PC-3 (cell line): ENCODE results near the gene TLN1. TPM values are rescaled to one million over a fixed set of nuclear protein-coding genes. Genes with fewer than 3 reads are reported as not detected.

Source experiments
- ATAC-seq: fragments of 200-7000 bp; cut with Tn5 transposase; 2 replicates; pipeline ENCODE4 v1.9.1; 2020; ENCODE audit warnings: mild to moderate bottlenecking, moderate library complexity
- BruUV-seq: library from RNA; stranded (reverse); fragments of 400-500 nt; replicated peaks from 2 replicates; lab custom pipeline; 2021; lab: Mats Ljungman, UMichigan
- CTCF ChIA-PET: fragments of 300-600 bp; sonication (Branson Sonifier 250); formaldehyde crosslinking; loops from one replicate; lab custom pipeline; 2022; ENCODE audit warnings: antibody characterized with exemption; lab: Charles Lee
- POLR2A ChIA-PET: fragments of 300-600 bp; sonication (Branson Sonifier 250); formaldehyde crosslinking; loops from one replicate; lab custom pipeline; 2022; ENCODE audit warnings: antibody characterized with exemption; ENCODE audit not compliant: unreplicated experiment; lab: Charles Lee
- DNase-seq: peaks from one replicate; pipeline ENCODE4 v3.0.0-alpha.2; 2015
- H2AFZ ChIP-seq: fragments of 300-600 bp; sonication (generic); 2 replicates; pipeline ENCODE4 v1.6.0; 2016; ENCODE audit warnings: antibody characterized with exemption, low read length
- H3F3A ChIP-seq: fragments of 300-600 bp; sonication (generic); one replicate; pipeline ENCODE4 v1.6.0; 2017; ENCODE audit warnings: antibody characterized with exemption, low read length, control low read depth, mild to moderate bottlenecking; ENCODE audit not compliant: unreplicated experiment
- H3K27ac ChIP-seq: fragments of 300-600 bp; sonication (generic); 2 replicates; pipeline ENCODE4 v1.5.1; 2016; ENCODE audit warnings: mild to moderate bottlenecking, low read length
- H3K27me3 ChIP-seq: fragments of 300-600 bp; sonication (generic); 2 replicates; pipeline ENCODE4 v1.6.1; 2016; ENCODE audit warnings: low read length, mixed read lengths
- H3K36me3 ChIP-seq: fragments of 300-600 bp; sonication (generic); 2 replicates; pipeline ENCODE4 v1.6.1; 2016; ENCODE audit warnings: low read depth, mixed run types, low read length, mixed read lengths
- H3K4me1 ChIP-seq: fragments of 300-600 bp; sonication (generic); 2 replicates; pipeline ENCODE4 v1.5.1; 2016; ENCODE audit warnings: low read length; ENCODE audit not compliant: insufficient read depth
- H3K4me2 ChIP-seq: fragments of 300-600 bp; sonication (generic); 2 replicates; pipeline ENCODE4 v1.6.0; 2016; ENCODE audit warnings: low read length
- H3K4me3 ChIP-seq: fragments of 300-600 bp; sonication (generic); 2 replicates; pipeline ENCODE4 v1.5.1; 2016; ENCODE audit warnings: mild to moderate bottlenecking, low read length, mixed read lengths
- H3K79me2 ChIP-seq: fragments of 300-600 bp; sonication (generic); 2 replicates; pipeline ENCODE4 v1.6.1; 2017; ENCODE audit warnings: low read length, mixed read lengths
- H3K9ac ChIP-seq: fragments of 300-600 bp; sonication (generic); 2 replicates; pipeline ENCODE4 v1.6.0; 2016; ENCODE audit warnings: mild to moderate bottlenecking, low read length
- H3K9me2 ChIP-seq: fragments of 300-600 bp; sonication (generic); replicated peaks from 2 replicates; pipeline ENCODE4 v1.6.1; 2016; ENCODE audit warnings: mixed run types, low read length, mixed read lengths
- H3K9me3 ChIP-seq: fragments of 300-600 bp; sonication (generic); 2 replicates; pipeline ENCODE4 v1.6.1; 2016; ENCODE audit warnings: low read length, mixed read lengths
- H4K20me1 ChIP-seq: fragments of 300-600 bp; sonication (generic); 2 replicates; pipeline ENCODE4 v1.6.1; 2016; ENCODE audit warnings: low read length, mixed read lengths
- EZH2 ChIP-seq: fragments of 300-600 bp; sonication (generic); IDR thresholded peaks from one replicate; pipeline ENCODE4 v1.6.1; 2017; ENCODE audit warnings: antibody characterized with exemption, mild to moderate bottlenecking, low read length; ENCODE audit not compliant: unreplicated experiment
- EZH2phosphoT487 ChIP-seq: fragments of 300-600 bp; sonication (generic); IDR thresholded peaks from 2 replicates; pipeline ENCODE4 v1.6.1; 2018; ENCODE audit warnings: mild to moderate bottlenecking, antibody characterized with exemption, low read length, borderline replicate concordance
- intact Hi-C: fragments of 100-400 bp; cut with micrococcal nuclease; formaldehyde crosslinking; loops from 2 replicates; pipeline ENCODE4 v1.9.0; 2023
- total RNA-seq: library from RNA; depleted of rRNA; stranded (reverse); fragments of >200 nt; gene quantifications from 2 replicates; pipeline ENCODE4 v1.2.3, GENCODE V29; 2014
- TF ChIP-seq, protein P1 (sequence below): fragments of 300-600 bp; sonication (generic); conservative IDR thresholded peaks from 2 replicates; pipeline ENCODE4 v1.5.1; 2017; ENCODE audit warnings: antibody characterized with exemption, low read depth, mild to moderate bottlenecking, low read length

Gene TLN1
- total RNA-seq, 1 experiment from 2014 or later: 118 TPM

DNA sequence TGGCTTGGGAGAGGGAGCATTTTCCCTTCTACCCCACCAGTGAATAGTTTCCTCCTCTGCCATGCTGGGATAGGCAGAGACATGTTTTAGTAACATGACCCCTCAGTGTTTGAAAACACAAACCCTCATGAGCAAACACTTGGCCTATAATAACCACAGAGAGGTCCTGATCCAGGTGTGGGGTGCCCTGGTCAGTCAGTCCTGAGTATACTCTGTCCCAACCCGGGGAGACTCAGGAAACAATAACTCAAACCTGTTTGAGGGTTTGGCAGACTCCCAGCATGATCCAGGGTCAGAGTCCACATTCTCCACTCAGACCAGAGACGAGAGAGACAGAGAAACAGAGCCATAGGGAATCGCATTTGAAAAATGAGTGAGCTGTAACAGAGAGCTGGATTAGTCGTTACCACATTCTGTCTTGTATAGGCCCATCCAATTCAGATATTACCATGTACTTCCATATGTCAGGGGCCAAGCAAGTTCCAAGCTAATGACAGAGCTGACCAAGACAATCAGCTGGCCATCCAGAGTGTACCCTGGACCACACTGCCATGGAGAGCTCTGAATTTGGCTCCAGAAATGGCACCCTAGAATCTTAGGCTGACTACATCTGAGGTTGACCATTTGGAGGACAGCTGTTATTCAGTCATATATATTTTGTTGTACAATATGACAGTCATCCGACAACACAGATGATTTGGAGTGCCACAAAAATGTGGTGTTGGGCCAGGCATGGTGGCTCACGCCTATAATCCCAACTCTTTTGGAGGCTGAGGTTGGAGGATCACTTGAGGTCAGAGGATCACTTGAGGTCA lies 62.5 kb downstream of the TLN1 start:
- POLR2A ChIA-PET: no interaction called here
- BruUV-seq: no TSS peak
- H3K36me3 ChIP-seq: no peaks in the 10 kb centered on the region
- no peaks in the 10 kb centered on the region for H3K9me2 ChIP-seq
- H3K4me3 ChIP-seq: no peak overlapping the region
- no peaks in the 10 kb centered on the region for H3F3A ChIP-seq
- peaks cover 4% of the 10 kb centered on the region for H3K79me2 ChIP-seq
- peak; percentile 21; the same call in 1 of the 2 replicates for ATAC-seq
- no peaks in the 10 kb centered on the region for H3K27me3 ChIP-seq
- CTCF ChIA-PET: no interaction called here
- no peaks in the 10 kb centered on the region for H3K9me3 ChIP-seq
- H3K4me1 ChIP-seq: peaks cover 28% of the 10 kb centered on the region
- H2AFZ ChIP-seq: 0 out of 2 replicates have a peak overlapping the region, but pooled peaks have one; percentile 34
- peak overlapping the region; percentile 26; the same call in 1 of the 2 replicates for H3K4me2 ChIP-seq
- no peaks in the 10 kb centered on the region for H4K20me1 ChIP-seq
- DNase-seq: peak; percentile 66
- no peak for TF ChIP-seq EZH2
- TF ChIP-seq, protein P1, sequence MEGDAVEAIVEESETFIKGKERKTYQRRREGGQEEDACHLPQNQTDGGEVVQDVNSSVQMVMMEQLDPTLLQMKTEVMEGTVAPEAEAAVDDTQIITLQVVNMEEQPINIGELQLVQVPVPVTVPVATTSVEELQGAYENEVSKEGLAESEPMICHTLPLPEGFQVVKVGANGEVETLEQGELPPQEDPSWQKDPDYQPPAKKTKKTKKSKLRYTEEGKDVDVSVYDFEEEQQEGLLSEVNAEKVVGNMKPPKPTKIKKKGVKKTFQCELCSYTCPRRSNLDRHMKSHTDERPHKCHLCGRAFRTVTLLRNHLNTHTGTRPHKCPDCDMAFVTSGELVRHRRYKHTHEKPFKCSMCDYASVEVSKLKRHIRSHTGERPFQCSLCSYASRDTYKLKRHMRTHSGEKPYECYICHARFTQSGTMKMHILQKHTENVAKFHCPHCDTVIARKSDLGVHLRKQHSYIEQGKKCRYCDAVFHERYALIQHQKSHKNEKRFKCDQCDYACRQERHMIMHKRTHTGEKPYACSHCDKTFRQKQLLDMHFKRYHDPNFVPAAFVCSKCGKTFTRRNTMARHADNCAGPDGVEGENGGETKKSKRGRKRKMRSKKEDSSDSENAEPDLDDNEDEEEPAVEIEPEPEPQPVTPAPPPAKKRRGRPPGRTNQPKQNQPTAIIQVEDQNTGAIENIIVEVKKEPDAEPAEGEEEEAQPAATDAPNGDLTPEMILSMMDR: no peak
- no peak for TF ChIP-seq EZH2phosphoT487
- intact Hi-C loops: no loop called here
- H3K9ac ChIP-seq: no peak overlapping the region
- H3K27ac ChIP-seq: peak overlapping the region; percentile 23

DNA sequence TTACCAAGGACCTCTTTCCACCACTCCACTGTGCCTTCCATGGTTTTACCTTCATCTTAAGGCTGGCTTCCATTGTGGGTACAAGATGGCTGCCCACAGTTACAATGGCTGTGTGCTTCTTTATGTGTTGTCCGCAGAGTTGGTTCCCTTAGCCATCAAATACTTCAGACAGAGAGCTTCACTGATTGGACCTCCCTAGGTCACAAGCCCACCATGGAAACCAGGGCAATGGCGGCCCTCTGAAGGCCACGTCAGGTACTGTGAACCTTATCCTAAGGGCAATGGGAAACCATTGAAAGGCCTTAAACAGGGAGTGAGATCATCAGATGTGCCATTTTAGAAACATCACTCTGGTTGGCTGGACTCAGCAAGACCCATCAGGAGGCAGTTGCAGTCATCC lies 64.1 kb downstream of the TLN1 start:
- Histone ChIP-seq H3K9ac (no peak overlapping the region), H3K4me1 (peaks cover 35% of the 10 kb centered on the region), H3K4me2 (no peak overlapping the region), H3K36me3 (no peaks in the 10 kb centered on the region), H3K4me3 (no peak overlapping the region), H3K27me3 (no peaks in the 10 kb centered on the region), H3K27ac (no peak overlapping the region), H3K79me2 (peaks cover 11% of the 10 kb centered on the region), H3F3A (no peaks in the 10 kb centered on the region), H4K20me1 (no peaks in the 10 kb centered on the region), H3K9me2 (no peaks in the 10 kb centered on the region), H3K9me3 (no peaks in the 10 kb centered on the region), H2AFZ (no peak overlapping the region)
- DNase-seq: no peak
- intact Hi-C loops: no loop called here
- BruUV-seq: no TSS peak
- ATAC-seq: no peak
- POLR2A ChIA-PET: no interaction called here
- CTCF ChIA-PET: no interaction called here
- no peak for TF ChIP-seq EZH2
- no peak for TF ChIP-seq EZH2phosphoT487
- TF ChIP-seq, protein P1: no peak

DNA sequence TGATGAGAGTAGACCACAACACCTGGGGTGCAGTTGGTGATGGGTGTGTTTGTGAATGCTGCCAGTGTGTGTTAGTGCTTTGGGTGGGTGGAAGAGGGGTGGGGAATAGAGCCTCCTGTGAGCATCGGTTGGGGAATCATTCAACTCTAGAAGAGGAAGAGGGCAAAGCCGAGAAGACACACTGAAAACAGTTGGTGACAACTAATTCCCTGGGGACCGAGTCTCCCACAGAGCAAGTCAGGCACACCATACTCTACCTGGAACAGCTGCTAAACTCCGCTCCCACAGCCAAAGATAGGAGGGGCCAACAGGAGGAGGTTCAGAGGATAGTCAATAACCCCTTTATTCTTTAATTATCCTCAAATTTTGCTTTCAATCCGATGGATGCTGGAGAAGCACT lies 65.4 kb downstream of the TLN1 start:
- BruUV-seq: no TSS peak
- 0 out of 2 replicates have a peak, but pooled peaks cover 5% of the 10 kb centered on the region for H3K36me3 ChIP-seq
- H3K9me2 ChIP-seq: no peaks in the 10 kb centered on the region
- no peaks in the 10 kb centered on the region for H3K27me3 ChIP-seq
- POLR2A ChIA-PET: no interaction called here
- no peak for TF ChIP-seq EZH2
- ATAC-seq (no peak), DNase-seq (no peak)
- H3K4me1 ChIP-seq: peaks cover 35% of the 10 kb centered on the region
- no peak overlapping the region for H3K27ac ChIP-seq
- no peak overlapping the region for H3K4me3 ChIP-seq
- no peak overlapping the region for H3K9ac ChIP-seq
- CTCF ChIA-PET: no interaction called here
- intact Hi-C loops: no loop called here
- peaks cover 13% of the 10 kb centered on the region for H3K79me2 ChIP-seq
- no peaks in the 10 kb centered on the region for H4K20me1 ChIP-seq
- H3K9me3 ChIP-seq: no peaks in the 10 kb centered on the region
- no peak overlapping the region for H3K4me2 ChIP-seq
- H2AFZ ChIP-seq: no peak overlapping the region
- no peaks in the 10 kb centered on the region for H3F3A ChIP-seq
